WTC11 (cell line): ENCODE measurements around the gene SERTAD2. TPM values are rescaled to one million over a fixed set of nuclear protein-coding genes. Genes with fewer than 3 reads are reported as not detected.
A peak's percentile ranks its signal among the peaks of the same experiment; 100 is the strongest.

Source experiments
- ATAC-seq: fragments of 200-7000 bp; cut with Tn5 transposase; 2 replicates; pipeline ENCODE4 v1.10.0; 2021; ENCODE audit warnings: mild to moderate bottlenecking, moderate library complexity
- CTCF ChIA-PET: fragments of 300-600 bp; sonication (Branson Sonifier 250); formaldehyde crosslinking; loops from one replicate; lab custom pipeline; 2021; ENCODE audit warnings: antibody characterized with exemption; lab: Charles Lee
- POLR2A ChIA-PET: fragments of 350-600 bp; sonication (Branson Sonifier 250); formaldehyde crosslinking; loops from one replicate; lab custom pipeline; 2021; ENCODE audit warnings: antibody characterized with exemption; lab: Charles Lee
- DNase-seq: peaks from one replicate; pipeline ENCODE4 v3.0.0; 2021; ENCODE audit warnings: low spot score
- H3K27ac Mint-ChIP-seq: 2 replicates; pipeline ENCODE4 v1.8.0; 2021; ENCODE audit warnings: mixed read lengths
- H3K27me3 Mint-ChIP-seq: 2 replicates; pipeline ENCODE4 v1.8.0; 2021; ENCODE audit warnings: low read depth, mild to moderate bottlenecking, moderate library complexity, mixed read lengths
- H3K36me3 Mint-ChIP-seq: 2 replicates; pipeline ENCODE4 v1.8.0; 2021; ENCODE audit warnings: mixed read lengths
- H3K4me1 Mint-ChIP-seq: 2 replicates; pipeline ENCODE4 v1.8.0; 2022; ENCODE audit warnings: mixed read lengths
- H3K4me3 Mint-ChIP-seq: 2 replicates; pipeline ENCODE4 v1.8.0; 2021; ENCODE audit warnings: mild to moderate bottlenecking, moderate library complexity, mixed read lengths
- H3K9me3 Mint-ChIP-seq: 2 replicates; pipeline ENCODE4 v1.8.0; 2021; ENCODE audit warnings: mixed read lengths
- FOXJ3 ChIP-seq: sonication (generic); formaldehyde crosslinking; IDR thresholded peaks from 2 replicates; pipeline ENCODE4 v1.9.0; 2021; ENCODE audit warnings: missing genetic modification reagents, mild to moderate bottlenecking, borderline replicate concordance
- FOXP1 ChIP-seq: sonication (generic); formaldehyde crosslinking; IDR thresholded peaks from 2 replicates; pipeline ENCODE4 v1.8.0; 2022; ENCODE audit warnings: missing genetic modification reagents, mild to moderate bottlenecking, moderate library complexity, borderline replicate concordance
- GTF2I ChIP-seq: fragments of 250-450 bp; sonication (Bioruptor Pico); conservative IDR thresholded peaks from 2 replicates; pipeline ENCODE4 v1.4.0; 2021; ENCODE audit warnings: mild to moderate bottlenecking
- IRF2 ChIP-seq: sonication (generic); formaldehyde crosslinking; IDR thresholded peaks from 2 replicates; pipeline ENCODE4 v1.8.0; 2022; ENCODE audit warnings: low read depth, missing genetic modification reagents, borderline replicate concordance
- JUN ChIP-seq: sonication (generic); formaldehyde crosslinking; IDR thresholded peaks from 2 replicates; pipeline ENCODE4 v1.8.0; 2023; ENCODE audit warnings: mild to moderate bottlenecking, missing genetic modification reagents
- KAT7 ChIP-seq: sonication (generic); formaldehyde crosslinking; IDR thresholded peaks from 2 replicates; pipeline ENCODE4 v1.8.1; 2023; ENCODE audit warnings: missing genetic modification reagents, mild to moderate bottlenecking, borderline replicate concordance
- MYBL2 ChIP-seq: sonication (generic); formaldehyde crosslinking; IDR thresholded peaks from 2 replicates; pipeline ENCODE4 v1.8.1; 2023; ENCODE audit warnings: mild to moderate bottlenecking, moderate library complexity, missing genetic modification reagents
- SP1 ChIP-seq: sonication (generic); formaldehyde crosslinking; conservative IDR thresholded peaks from 2 replicates; pipeline ENCODE4 v1.8.1; 2022; ENCODE audit warnings: missing genetic modification reagents
- TEAD1 ChIP-seq: sonication (generic); formaldehyde crosslinking; IDR thresholded peaks from 2 replicates; pipeline ENCODE4 v1.8.0; 2022; ENCODE audit warnings: mild to moderate bottlenecking, missing genetic modification reagents
- TEAD4 ChIP-seq: sonication (generic); formaldehyde crosslinking; IDR thresholded peaks from 2 replicates; pipeline ENCODE4 v1.8.0; 2022; ENCODE audit warnings: mild to moderate bottlenecking, missing genetic modification reagents
- ZBTB21 ChIP-seq: sonication (generic); formaldehyde crosslinking; IDR thresholded peaks from 2 replicates; pipeline ENCODE4 v1.8.1; 2023; ENCODE audit warnings: mild to moderate bottlenecking, missing genetic modification reagents, borderline replicate concordance
- ZNF263 ChIP-seq: sonication (generic); formaldehyde crosslinking; IDR thresholded peaks from 2 replicates; pipeline ENCODE4 v1.8.1; 2022; ENCODE audit warnings: low read depth, mild to moderate bottlenecking, moderate library complexity, missing genetic modification reagents
- ZNF396 ChIP-seq: fragments of 250-450 bp; sonication (Bioruptor Pico); IDR thresholded peaks from 2 replicates; pipeline ENCODE4 v1.8.0; 2021; ENCODE audit warnings: mild to moderate bottlenecking, moderate library complexity, borderline replicate concordance
- total RNA-seq: library from RNA; stranded (reverse); gene quantifications from 3 replicates; pipeline ENCODE4 v1.2.3, GENCODE V29; 2021
- TF ChIP-seq, protein P1 (sequence below): sonication (generic); formaldehyde crosslinking; IDR thresholded peaks from 2 replicates; pipeline ENCODE4 v1.8.0; 2023; ENCODE audit warnings: mild to moderate bottlenecking, missing genetic modification reagents
- TF ChIP-seq, protein P2 (sequence below): fragments of 250-450 bp; sonication (Bioruptor Pico); IDR thresholded peaks from 2 replicates; pipeline ENCODE4 v1.9.0; 2021; ENCODE audit warnings: mild to moderate bottlenecking
- TF ChIP-seq, protein P3 (sequence below): sonication (generic); formaldehyde crosslinking; IDR thresholded peaks from 2 replicates; pipeline ENCODE4 v1.8.1; 2022; ENCODE audit warnings: mild to moderate bottlenecking, moderate library complexity, missing genetic modification reagents
- TF ChIP-seq, protein P4 (sequence below): sonication (generic); formaldehyde crosslinking; IDR thresholded peaks from 2 replicates; pipeline ENCODE4 v1.8.1; 2023; ENCODE audit warnings: mild to moderate bottlenecking, missing genetic modification reagents, moderate library complexity
- TF ChIP-seq, protein P5 (sequence below): sonication (generic); formaldehyde crosslinking; IDR thresholded peaks from 2 replicates; pipeline ENCODE4 v1.8.1; 2023; ENCODE audit warnings: mild to moderate bottlenecking, missing genetic modification reagents
- TF ChIP-seq, protein P6 (sequence below): sonication (generic); formaldehyde crosslinking; IDR thresholded peaks from 2 replicates; pipeline ENCODE4 v1.8.1; 2022; ENCODE audit warnings: low read depth, missing genetic modification reagents, borderline replicate concordance
- TF ChIP-seq, protein P7 (sequence below): fragments of 250-450 bp; sonication (Bioruptor Pico); IDR thresholded peaks from 2 replicates; pipeline ENCODE4 v1.8.0; 2021; ENCODE audit warnings: mild to moderate bottlenecking
- TF ChIP-seq, protein P8 (sequence below): sonication (generic); formaldehyde crosslinking; IDR thresholded peaks from 2 replicates; pipeline ENCODE4 v1.8.1; 2023; ENCODE audit warnings: mild to moderate bottlenecking, moderate library complexity, missing genetic modification reagents

Gene SERTAD2
- total RNA-seq, 1 experiment from 2014 or later, result 7.9 TPM

DNA sequence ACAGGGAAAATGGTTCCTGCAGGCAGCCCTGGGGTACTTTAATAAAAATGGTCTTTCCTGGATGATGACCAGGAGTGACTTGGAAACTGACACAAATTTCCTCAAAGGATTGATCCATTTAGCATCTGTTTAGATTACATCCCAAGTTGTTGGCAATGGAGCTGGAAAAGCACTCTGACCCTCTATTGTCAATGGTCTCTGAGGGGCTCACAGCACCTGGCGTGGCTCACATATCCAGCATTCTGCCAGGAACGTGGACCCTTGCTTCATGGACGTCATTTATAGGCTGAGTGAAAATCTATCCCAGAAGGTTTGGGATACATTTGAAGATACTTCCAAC is 43.8 kb downstream of the SERTAD2 start:
- H3K4me1 Mint-ChIP-seq, result peaks cover 7% of the 10 kb centered on the region
- peaks cover 32% of the 10 kb centered on the region for H3K27me3 Mint-ChIP-seq
- H3K27ac Mint-ChIP-seq, result no peak overlapping the region
- no peaks in the 10 kb centered on the region for H3K36me3 Mint-ChIP-seq
- peaks cover under 1% of the 10 kb centered on the region for H3K9me3 Mint-ChIP-seq
- TF ChIP-seq IRF2 (CRISPR knock-in tag), result no peak
- no peak for TF ChIP-seq GTF2I
- TF ChIP-seq JUN (CRISPR knock-in tag), result no peak
- TF ChIP-seq ZBTB21 (CRISPR knock-in tag), result no peak
- TF ChIP-seq TEAD4 (CRISPR knock-in tag), result no peak
- no peak for TF ChIP-seq KAT7 (CRISPR knock-in tag)
- no peak for TF ChIP-seq FOXJ3 (CRISPR knock-in tag)
- TF ChIP-seq, protein P1, sequence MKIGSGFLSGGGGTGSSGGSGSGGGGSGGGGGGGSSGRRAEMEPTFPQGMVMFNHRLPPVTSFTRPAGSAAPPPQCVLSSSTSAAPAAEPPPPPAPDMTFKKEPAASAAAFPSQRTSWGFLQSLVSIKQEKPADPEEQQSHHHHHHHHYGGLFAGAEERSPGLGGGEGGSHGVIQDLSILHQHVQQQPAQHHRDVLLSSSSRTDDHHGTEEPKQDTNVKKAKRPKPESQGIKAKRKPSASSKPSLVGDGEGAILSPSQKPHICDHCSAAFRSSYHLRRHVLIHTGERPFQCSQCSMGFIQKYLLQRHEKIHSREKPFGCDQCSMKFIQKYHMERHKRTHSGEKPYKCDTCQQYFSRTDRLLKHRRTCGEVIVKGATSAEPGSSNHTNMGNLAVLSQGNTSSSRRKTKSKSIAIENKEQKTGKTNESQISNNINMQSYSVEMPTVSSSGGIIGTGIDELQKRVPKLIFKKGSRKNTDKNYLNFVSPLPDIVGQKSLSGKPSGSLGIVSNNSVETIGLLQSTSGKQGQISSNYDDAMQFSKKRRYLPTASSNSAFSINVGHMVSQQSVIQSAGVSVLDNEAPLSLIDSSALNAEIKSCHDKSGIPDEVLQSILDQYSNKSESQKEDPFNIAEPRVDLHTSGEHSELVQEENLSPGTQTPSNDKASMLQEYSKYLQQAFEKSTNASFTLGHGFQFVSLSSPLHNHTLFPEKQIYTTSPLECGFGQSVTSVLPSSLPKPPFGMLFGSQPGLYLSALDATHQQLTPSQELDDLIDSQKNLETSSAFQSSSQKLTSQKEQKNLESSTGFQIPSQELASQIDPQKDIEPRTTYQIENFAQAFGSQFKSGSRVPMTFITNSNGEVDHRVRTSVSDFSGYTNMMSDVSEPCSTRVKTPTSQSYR (CRISPR knock-in tag), result no peak
- TF ChIP-seq, protein P2, sequence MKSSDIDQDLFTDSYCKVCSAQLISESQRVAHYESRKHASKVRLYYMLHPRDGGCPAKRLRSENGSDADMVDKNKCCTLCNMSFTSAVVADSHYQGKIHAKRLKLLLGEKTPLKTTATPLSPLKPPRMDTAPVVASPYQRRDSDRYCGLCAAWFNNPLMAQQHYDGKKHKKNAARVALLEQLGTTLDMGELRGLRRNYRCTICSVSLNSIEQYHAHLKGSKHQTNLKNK, result no peak
- TF ChIP-seq, protein P3, sequence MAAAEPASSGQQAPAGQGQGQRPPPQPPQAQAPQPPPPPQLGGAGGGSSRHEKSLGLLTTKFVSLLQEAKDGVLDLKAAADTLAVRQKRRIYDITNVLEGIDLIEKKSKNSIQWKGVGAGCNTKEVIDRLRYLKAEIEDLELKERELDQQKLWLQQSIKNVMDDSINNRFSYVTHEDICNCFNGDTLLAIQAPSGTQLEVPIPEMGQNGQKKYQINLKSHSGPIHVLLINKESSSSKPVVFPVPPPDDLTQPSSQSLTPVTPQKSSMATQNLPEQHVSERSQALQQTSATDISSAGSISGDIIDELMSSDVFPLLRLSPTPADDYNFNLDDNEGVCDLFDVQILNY (CRISPR knock-in tag), result no peak
- TF ChIP-seq ZNF396 (CRISPR knock-in tag), result no peak
- no peak for TF ChIP-seq MYBL2 (CRISPR knock-in tag)
- TF ChIP-seq, protein P4, sequence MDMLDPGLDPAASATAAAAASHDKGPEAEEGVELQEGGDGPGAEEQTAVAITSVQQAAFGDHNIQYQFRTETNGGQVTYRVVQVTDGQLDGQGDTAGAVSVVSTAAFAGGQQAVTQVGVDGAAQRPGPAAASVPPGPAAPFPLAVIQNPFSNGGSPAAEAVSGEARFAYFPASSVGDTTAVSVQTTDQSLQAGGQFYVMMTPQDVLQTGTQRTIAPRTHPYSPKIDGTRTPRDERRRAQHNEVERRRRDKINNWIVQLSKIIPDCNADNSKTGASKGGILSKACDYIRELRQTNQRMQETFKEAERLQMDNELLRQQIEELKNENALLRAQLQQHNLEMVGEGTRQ (CRISPR knock-in tag), result no peak
- TF ChIP-seq, protein P5, sequence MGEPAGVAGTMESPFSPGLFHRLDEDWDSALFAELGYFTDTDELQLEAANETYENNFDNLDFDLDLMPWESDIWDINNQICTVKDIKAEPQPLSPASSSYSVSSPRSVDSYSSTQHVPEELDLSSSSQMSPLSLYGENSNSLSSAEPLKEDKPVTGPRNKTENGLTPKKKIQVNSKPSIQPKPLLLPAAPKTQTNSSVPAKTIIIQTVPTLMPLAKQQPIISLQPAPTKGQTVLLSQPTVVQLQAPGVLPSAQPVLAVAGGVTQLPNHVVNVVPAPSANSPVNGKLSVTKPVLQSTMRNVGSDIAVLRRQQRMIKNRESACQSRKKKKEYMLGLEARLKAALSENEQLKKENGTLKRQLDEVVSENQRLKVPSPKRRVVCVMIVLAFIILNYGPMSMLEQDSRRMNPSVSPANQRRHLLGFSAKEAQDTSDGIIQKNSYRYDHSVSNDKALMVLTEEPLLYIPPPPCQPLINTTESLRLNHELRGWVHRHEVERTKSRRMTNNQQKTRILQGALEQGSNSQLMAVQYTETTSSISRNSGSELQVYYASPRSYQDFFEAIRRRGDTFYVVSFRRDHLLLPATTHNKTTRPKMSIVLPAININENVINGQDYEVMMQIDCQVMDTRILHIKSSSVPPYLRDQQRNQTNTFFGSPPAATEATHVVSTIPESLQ (CRISPR knock-in tag), result no peak
- TF ChIP-seq TEAD1 (CRISPR knock-in tag), result no peak
- TF ChIP-seq ZNF263 (CRISPR knock-in tag), result no peak
- no peak for TF ChIP-seq SP1
- H3K4me3 Mint-ChIP-seq, result peak overlapping the region; percentile 74
- ChIA-PET CTCF (interaction anchor here (1.3 to 4.5 kb wide), 6 partner anchors 8 to 30 kb away, joined by 3 to 50 read pairs (median 7); no protein-coding TSS in a partner anchor), POLR2A (interaction anchor here (0.6 kb wide), 1 partner anchor 45 kb away, joined by 4 read pairs; no protein-coding TSS in a partner anchor)
- no peak for ATAC-seq
- no peak for DNase-seq

DNA sequence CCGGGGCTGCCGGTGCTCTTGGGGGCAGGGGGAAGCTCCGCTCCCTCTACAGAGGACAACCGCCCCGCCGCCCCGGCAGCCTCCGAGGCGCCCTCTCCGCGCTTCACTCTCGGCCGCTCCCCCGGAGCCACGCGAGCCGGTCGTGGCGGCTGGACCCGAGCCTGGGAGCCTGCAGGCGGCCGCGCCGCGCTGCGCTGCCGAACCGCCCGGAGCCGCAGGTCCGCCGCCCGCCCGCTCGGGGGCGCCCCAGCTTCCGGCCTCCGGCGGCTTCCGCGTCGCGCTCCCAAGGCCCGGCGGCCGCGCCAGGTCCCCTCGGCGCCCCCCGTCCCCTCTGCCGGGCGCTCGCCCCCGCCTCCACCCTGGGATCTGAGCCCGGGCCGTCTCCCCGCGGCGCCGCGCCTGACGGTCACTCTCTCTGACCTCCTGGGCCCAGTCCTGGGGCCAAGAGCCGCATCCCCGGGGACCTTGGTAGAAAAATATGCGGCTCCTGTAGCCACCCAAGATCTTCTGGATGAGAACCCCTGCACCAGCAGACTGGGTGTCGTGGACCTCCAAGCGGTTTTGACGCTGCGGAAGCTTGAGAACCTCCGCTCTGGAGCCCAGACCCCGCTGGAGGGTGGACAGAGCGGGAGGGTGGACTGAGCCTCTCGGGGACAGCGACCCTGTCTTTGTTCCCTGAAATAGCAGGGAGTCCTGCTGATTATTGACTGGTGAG is 44.3 kb downstream of the SERTAD2 start:
- ATAC-seq, result peak; percentile 81
- H3K4me3 Mint-ChIP-seq, result peak overlapping the region; percentile 74
- no peak overlapping the region for H3K27ac Mint-ChIP-seq
- CTCF ChIA-PET, result interaction anchor here (1.1 to 4.5 kb wide), 15 partner anchors 8 to 264 kb away, joined by 3 to 50 read pairs (median 6); partner anchors contain the start of genes AFTPH and SERTAD2
- POLR2A ChIA-PET, result interaction anchor here (0.6 kb wide), 1 partner anchor 101 kb away, joined by 6 read pairs; no protein-coding TSS in a partner anchor
- H3K9me3 Mint-ChIP-seq, result peaks cover 6% of the 10 kb centered on the region
- DNase-seq, result peak; percentile 70
- H3K27me3 Mint-ChIP-seq, result peaks cover 32% of the 10 kb centered on the region
- peaks cover 7% of the 10 kb centered on the region for H3K4me1 Mint-ChIP-seq
- H3K36me3 Mint-ChIP-seq, result peaks cover 2% of the 10 kb centered on the region; the same call in 1 of the 2 replicates
- TF ChIP-seq GTF2I (no peak), ZNF396 (CRISPR knock-in tag) (no peak), FOXP1 (CRISPR knock-in tag) (no peak), TEAD1 (CRISPR knock-in tag) (no peak), MYBL2 (CRISPR knock-in tag) (no peak)
- TF ChIP-seq, protein P6, sequence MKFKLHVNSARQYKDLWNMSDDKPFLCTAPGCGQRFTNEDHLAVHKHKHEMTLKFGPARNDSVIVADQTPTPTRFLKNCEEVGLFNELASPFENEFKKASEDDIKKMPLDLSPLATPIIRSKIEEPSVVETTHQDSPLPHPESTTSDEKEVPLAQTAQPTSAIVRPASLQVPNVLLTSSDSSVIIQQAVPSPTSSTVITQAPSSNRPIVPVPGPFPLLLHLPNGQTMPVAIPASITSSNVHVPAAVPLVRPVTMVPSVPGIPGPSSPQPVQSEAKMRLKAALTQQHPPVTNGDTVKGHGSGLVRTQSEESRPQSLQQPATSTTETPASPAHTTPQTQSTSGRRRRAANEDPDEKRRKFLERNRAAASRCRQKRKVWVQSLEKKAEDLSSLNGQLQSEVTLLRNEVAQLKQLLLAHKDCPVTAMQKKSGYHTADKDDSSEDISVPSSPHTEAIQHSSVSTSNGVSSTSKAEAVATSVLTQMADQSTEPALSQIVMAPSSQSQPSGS (CRISPR knock-in tag), result no peak
- TF ChIP-seq, protein P7, sequence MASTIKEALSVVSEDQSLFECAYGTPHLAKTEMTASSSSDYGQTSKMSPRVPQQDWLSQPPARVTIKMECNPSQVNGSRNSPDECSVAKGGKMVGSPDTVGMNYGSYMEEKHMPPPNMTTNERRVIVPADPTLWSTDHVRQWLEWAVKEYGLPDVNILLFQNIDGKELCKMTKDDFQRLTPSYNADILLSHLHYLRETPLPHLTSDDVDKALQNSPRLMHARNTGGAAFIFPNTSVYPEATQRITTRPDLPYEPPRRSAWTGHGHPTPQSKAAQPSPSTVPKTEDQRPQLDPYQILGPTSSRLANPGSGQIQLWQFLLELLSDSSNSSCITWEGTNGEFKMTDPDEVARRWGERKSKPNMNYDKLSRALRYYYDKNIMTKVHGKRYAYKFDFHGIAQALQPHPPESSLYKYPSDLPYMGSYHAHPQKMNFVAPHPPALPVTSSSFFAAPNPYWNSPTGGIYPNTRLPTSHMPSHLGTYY (CRISPR knock-in tag), result 0 out of 2 replicates have a peak, but pooled peaks have one; percentile 35
- TF ChIP-seq, protein P8, sequence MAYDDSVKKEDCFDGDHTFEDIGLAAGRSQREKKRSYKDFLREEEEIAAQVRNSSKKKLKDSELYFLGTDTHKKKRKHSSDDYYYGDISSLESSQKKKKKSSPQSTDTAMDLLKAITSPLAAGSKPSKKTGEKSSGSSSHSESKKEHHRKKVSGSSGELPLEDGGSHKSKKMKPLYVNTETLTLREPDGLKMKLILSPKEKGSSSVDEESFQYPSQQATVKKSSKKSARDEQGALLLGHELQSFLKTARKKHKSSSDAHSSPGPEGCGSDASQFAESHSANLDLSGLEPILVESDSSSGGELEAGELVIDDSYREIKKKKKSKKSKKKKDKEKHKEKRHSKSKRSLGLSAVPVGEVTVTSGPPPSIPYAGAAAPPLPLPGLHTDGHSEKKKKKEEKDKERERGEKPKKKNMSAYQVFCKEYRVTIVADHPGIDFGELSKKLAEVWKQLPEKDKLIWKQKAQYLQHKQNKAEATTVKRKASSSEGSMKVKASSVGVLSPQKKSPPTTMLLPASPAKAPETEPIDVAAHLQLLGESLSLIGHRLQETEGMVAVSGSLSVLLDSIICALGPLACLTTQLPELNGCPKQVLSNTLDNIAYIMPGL, result peak; percentile 58; the same call in 1 of the 2 replicates
